ENCODE results near the gene TNFSF12.

- TF ChIP-seq CTCF (IDR thresholded peaks at IDR 0.05; ENCODE audit: low read length) (no peak), EZH2 (optimal IDR thresholded peaks at IDR 0.05; ENCODE audit: low read depth, low read length) (no peak)
Measured at GRCh38 chr17:7515911-7516610, 32.8 kb upstream of the TNFSF12 start.
